ENCODE data around the gene PRTN3. TPM values are rescaled to one million over a fixed set of nuclear protein-coding genes. Genes with fewer than 3 reads are reported as not detected.

PRTN3 gene
- total and polyA plus RNA-seq, 9 donors, result 0.41 TPM; not detected in 8

DNA sequence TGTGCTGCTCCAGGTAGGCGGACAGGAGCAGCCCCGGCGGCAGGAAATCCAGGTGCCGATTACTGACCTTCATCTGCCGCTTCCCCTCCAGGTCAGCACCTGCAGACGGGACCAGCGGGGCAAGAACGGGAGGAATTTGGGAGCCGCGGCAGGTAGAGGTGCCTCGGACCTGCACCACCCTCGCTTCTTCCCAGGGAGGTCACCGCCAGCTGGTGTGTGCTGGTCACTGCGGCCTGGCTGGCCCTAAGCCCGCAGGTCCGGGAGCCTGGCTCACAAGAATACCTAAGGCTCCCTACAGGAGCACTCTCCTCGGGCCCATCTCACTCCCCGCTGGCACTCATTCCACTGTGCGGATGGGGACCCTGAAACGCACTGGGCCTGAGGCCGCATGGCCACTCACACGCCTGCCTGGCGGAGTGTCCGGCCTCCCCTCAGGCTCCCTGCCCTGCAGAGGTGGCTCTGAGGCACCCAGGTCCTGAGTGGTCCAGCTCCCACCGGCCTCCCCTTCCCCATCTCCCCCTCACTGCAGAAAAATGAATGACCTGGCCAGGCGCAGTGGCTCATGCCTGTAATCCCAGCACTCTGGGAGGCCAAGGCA is 56.7 kb downstream of the PRTN3 start:
- 88 to 90% (median 89%) methylated on average over 26 of the region's 26 CpGs for WGBS, 3 donors
- no peaks in the 10 kb centered on the region for H3K27me3 ChIP-seq
- TF ChIP-seq EP300 (IDR thresholded peaks at IDR 0.05), result no peak
- TF ChIP-seq, protein P1, sequence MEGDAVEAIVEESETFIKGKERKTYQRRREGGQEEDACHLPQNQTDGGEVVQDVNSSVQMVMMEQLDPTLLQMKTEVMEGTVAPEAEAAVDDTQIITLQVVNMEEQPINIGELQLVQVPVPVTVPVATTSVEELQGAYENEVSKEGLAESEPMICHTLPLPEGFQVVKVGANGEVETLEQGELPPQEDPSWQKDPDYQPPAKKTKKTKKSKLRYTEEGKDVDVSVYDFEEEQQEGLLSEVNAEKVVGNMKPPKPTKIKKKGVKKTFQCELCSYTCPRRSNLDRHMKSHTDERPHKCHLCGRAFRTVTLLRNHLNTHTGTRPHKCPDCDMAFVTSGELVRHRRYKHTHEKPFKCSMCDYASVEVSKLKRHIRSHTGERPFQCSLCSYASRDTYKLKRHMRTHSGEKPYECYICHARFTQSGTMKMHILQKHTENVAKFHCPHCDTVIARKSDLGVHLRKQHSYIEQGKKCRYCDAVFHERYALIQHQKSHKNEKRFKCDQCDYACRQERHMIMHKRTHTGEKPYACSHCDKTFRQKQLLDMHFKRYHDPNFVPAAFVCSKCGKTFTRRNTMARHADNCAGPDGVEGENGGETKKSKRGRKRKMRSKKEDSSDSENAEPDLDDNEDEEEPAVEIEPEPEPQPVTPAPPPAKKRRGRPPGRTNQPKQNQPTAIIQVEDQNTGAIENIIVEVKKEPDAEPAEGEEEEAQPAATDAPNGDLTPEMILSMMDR (IDR thresholded peaks at IDR 0.05), result no peak
- TF ChIP-seq POLR2A (IDR thresholded peaks at IDR 0.05), result no peak
- H3K27ac ChIP-seq, result no peak overlapping the region
- no peak for DNase-seq
- H3K4me1 ChIP-seq (ENCODE audit: insufficient read depth), result no peaks in the 10 kb centered on the region
- no peak overlapping the region for H3K4me3 ChIP-seq
- H3K9me3 ChIP-seq, result no peaks in the 10 kb centered on the region
- intact Hi-C loops (cut with DNase I), result loop anchor here in 1 of 4 donors (10.0 kb wide), 1 partner anchor 233 kb away; the partner anchor contains the start of gene RNF126
- no peaks in the 10 kb centered on the region for H3K36me3 ChIP-seq

MicroRNAs within 50 kb of the gene (microRNA counts, 767-probe panel; counts per million panel counts)
- microRNA hsa-miR-3187-3p, result 530 counts per million, percentile 78 among the panel's probes with 10 or more counts

Small RNAs within 50 kb of the gene (microRNA-seq; reads per million reads assigned to microRNA genes)
- gene MIR3187, result 0.38 to 1.1 (median 0.54) reads per million in 3 donors
- gene MIR4745, result 0.18 to 0.75 (median 0.47) reads per million in 3 donors

Small RNAs within 50 kb of the gene (small RNA-seq; reads per million reads assigned to genes)
- gene MIR3187 (not detected), gene RNU6-9 (not detected)

Other genes starting within 250 kb of the PRTN3 start
- gene POLRMT, start 207.5 kb upstream of the PRTN3 start, total RNA-seq, result 10 to 100 TPM; 19.9 to 52.3 (median 43.9) TPM
- gene POLRMT, start 207.5 kb upstream of the PRTN3 start, polyA plus RNA-seq, result 10 to 100 TPM; 13.5 to 39.6 TPM
- gene FGF22, start 201.1 kb upstream of the PRTN3 start, total RNA-seq, result 1 to 10 TPM in 6 of 7 donors, under 1 TPM in 1; 0.23 to 4.4 (median 2.2) TPM
- gene FGF22, start 201.1 kb upstream of the PRTN3 start, polyA plus RNA-seq, result 1 to 10 TPM in 1 of 2 donors, not detected in 1; 4.2 TPM
- 10 to 100 TPM; 26.6 to 52.2 (median 34.5) TPM for gene RNF126, start 177.8 kb upstream of the PRTN3 start, total RNA-seq
- 10 to 100 TPM in 1 of 2 donors, 1 to 10 TPM in 1; 1.5 to 29.4 TPM for gene RNF126, start 177.8 kb upstream of the PRTN3 start, polyA plus RNA-seq
- 100 to 1,000 TPM in 1 of 7 donors, 10 to 100 TPM in 6; 21.3 to 141 (median 45.7) TPM for gene FSTL3, start 164.6 kb upstream of the PRTN3 start, total RNA-seq
- gene FSTL3, start 164.6 kb upstream of the PRTN3 start, polyA plus RNA-seq, result 10 to 100 TPM; 16.9 to 22.6 TPM
- under 1 TPM in 1 of 7 donors, not detected in 6; 0.33 TPM for gene PRSS57, start 145.5 kb upstream of the PRTN3 start, total RNA-seq
- gene PRSS57, start 145.5 kb upstream of the PRTN3 start, polyA plus RNA-seq, result under 1 TPM in 1 of 2 donors, not detected in 1; 0.07 TPM
- 100 to 1,000 TPM in 5 of 7 donors, 10 to 100 TPM in 2; 36.1 to 169 (median 126) TPM for gene PALM, start 132.1 kb upstream of the PRTN3 start, total RNA-seq
- 10 to 100 TPM in 1 of 2 donors, 1 to 10 TPM in 1; 2.9 to 66.9 TPM for gene PALM, start 132.1 kb upstream of the PRTN3 start, polyA plus RNA-seq
- 10 to 100 TPM in 1 of 7 donors, 1 to 10 TPM in 3, under 1 TPM in 3; 0.08 to 44.0 (median 1.4) TPM for gene MISP, start 89.9 kb upstream of the PRTN3 start, total RNA-seq
- gene MISP, start 89.9 kb upstream of the PRTN3 start, polyA plus RNA-seq, result under 1 TPM; 0.12 to 0.19 TPM
- gene PTBP1, start 43.5 kb upstream of the PRTN3 start, total RNA-seq, result 100 to 1,000 TPM in 6 of 7 donors, 10 to 100 TPM in 1; 73.4 to 312 (median 233) TPM
- 100 to 1,000 TPM in 1 of 2 donors, 10 to 100 TPM in 1; 94.4 to 112 TPM for gene PTBP1, start 43.5 kb upstream of the PRTN3 start, polyA plus RNA-seq
- gene PLPPR3, start 19.0 kb upstream of the PRTN3 start, total RNA-seq, result 10 to 100 TPM in 1 of 7 donors, 1 to 10 TPM in 1, under 1 TPM in 3, not detected in 2; 0.36 to 11.4 (median 0.80) TPM
- under 1 TPM; 0.18 to 0.24 TPM for gene PLPPR3, start 19.0 kb upstream of the PRTN3 start, polyA plus RNA-seq
- gene AZU1, start 13.2 kb upstream of the PRTN3 start, total RNA-seq, result 1 to 10 TPM in 1 of 7 donors, not detected in 6; 1.0 TPM
- gene AZU1, start 13.2 kb upstream of the PRTN3 start, polyA plus RNA-seq, result under 1 TPM in 1 of 2 donors, not detected in 1; 0.11 TPM
- gene ELANE, start 11.3 kb downstream of the PRTN3 start, total RNA-seq, result under 1 TPM in 3 of 7 donors, not detected in 4; 0.27 to 0.72 (median 0.34) TPM
- gene ELANE, start 11.3 kb downstream of the PRTN3 start, polyA plus RNA-seq, result under 1 TPM in 1 of 2 donors, not detected in 1; 0.59 TPM
- 100 to 1,000 TPM in 2 of 7 donors, 10 to 100 TPM in 3, 1 to 10 TPM in 2; 3.8 to 287 (median 25.3) TPM for gene CFD, start 18.7 kb downstream of the PRTN3 start, total RNA-seq
- gene CFD, start 18.7 kb downstream of the PRTN3 start, polyA plus RNA-seq, result 100 to 1,000 TPM in 1 of 2 donors, 10 to 100 TPM in 1; 39.2 to 335 TPM
- 10 to 100 TPM; 33.1 to 75.4 (median 59.3) TPM for gene MED16, start 52.2 kb downstream of the PRTN3 start, total RNA-seq
- 10 to 100 TPM in 1 of 2 donors, under 1 TPM in 1; 0.62 to 42.9 TPM for gene MED16, start 52.2 kb downstream of the PRTN3 start, polyA plus RNA-seq
- not detected for gene RNU6-9, start 52.5 kb downstream of the PRTN3 start, total RNA-seq
- not detected for gene RNU6-9, start 52.5 kb downstream of the PRTN3 start, polyA plus RNA-seq
- 10 to 100 TPM; 13.1 to 43.0 (median 31.2) TPM for gene R3HDM4, start 72.2 kb downstream of the PRTN3 start, total RNA-seq
- gene R3HDM4, start 72.2 kb downstream of the PRTN3 start, polyA plus RNA-seq, result 10 to 100 TPM in 1 of 2 donors, 1 to 10 TPM in 1; 8.7 to 29.5 TPM
- under 1 TPM in 2 of 7 donors, not detected in 5; 0.28 to 0.90 TPM for gene KISS1R, start 76.3 kb downstream of the PRTN3 start, total RNA-seq
- not detected for gene KISS1R, start 76.3 kb downstream of the PRTN3 start, polyA plus RNA-seq
- gene ARID3A, start 85.0 kb downstream of the PRTN3 start, total RNA-seq, result 1 to 10 TPM; 2.1 to 8.1 (median 5.2) TPM
- 1 to 10 TPM; 1.1 to 1.6 TPM for gene ARID3A, start 85.0 kb downstream of the PRTN3 start, polyA plus RNA-seq
- gene WDR18, start 143.3 kb downstream of the PRTN3 start, total RNA-seq, result 10 to 100 TPM; 19.4 to 45.6 (median 31.2) TPM
- 10 to 100 TPM in 1 of 2 donors, 1 to 10 TPM in 1; 3.5 to 24.3 TPM for gene WDR18, start 143.3 kb downstream of the PRTN3 start, polyA plus RNA-seq
- gene GRIN3B, start 159.4 kb downstream of the PRTN3 start, total RNA-seq, result 1 to 10 TPM in 1 of 7 donors, under 1 TPM in 4, not detected in 2; 0.22 to 7.4 (median 0.32) TPM
- gene GRIN3B, start 159.4 kb downstream of the PRTN3 start, polyA plus RNA-seq, result under 1 TPM in 1 of 2 donors, not detected in 1; 0.07 TPM
- gene TMEM259, start 180.1 kb downstream of the PRTN3 start, total RNA-seq, result 100 to 1,000 TPM; 105 to 196 (median 127) TPM
- 100 to 1,000 TPM in 1 of 2 donors, 10 to 100 TPM in 1; 26.0 to 162 TPM for gene TMEM259, start 180.1 kb downstream of the PRTN3 start, polyA plus RNA-seq
- gene RNU6-2, start 180.5 kb downstream of the PRTN3 start, total RNA-seq, result not detected
- gene RNU6-2, start 180.5 kb downstream of the PRTN3 start, polyA plus RNA-seq, result not detected
- gene CNN2, start 185.6 kb downstream of the PRTN3 start, total RNA-seq, result 100 to 1,000 TPM in 6 of 7 donors, 10 to 100 TPM in 1; 60.6 to 438 (median 210) TPM
- 100 to 1,000 TPM in 1 of 2 donors, 10 to 100 TPM in 1; 90.6 to 159 TPM for gene CNN2, start 185.6 kb downstream of the PRTN3 start, polyA plus RNA-seq
- 10 to 100 TPM in 1 of 7 donors, 1 to 10 TPM in 6; 1.5 to 10.5 (median 2.6) TPM for gene ABCA7, start 199.1 kb downstream of the PRTN3 start, total RNA-seq
- gene ABCA7, start 199.1 kb downstream of the PRTN3 start, polyA plus RNA-seq, result 1 to 10 TPM; 1.4 to 1.9 TPM
- gene ARHGAP45, start 226.2 kb downstream of the PRTN3 start, total RNA-seq, result 10 to 100 TPM in 2 of 7 donors, 1 to 10 TPM in 5; 2.7 to 10.6 (median 8.9) TPM
- gene ARHGAP45, start 226.2 kb downstream of the PRTN3 start, polyA plus RNA-seq, result 1 to 10 TPM; 1.0 to 5.1 TPM